ENCODE data around the gene RANGAP1. TPM values are rescaled to one million over a fixed set of nuclear protein-coding genes. Genes with fewer than 3 reads are reported as not detected.

The RANGAP1 gene
- total and polyA plus RNA-seq, 9 donors, result 17.2 to 37.9 (median 32.1) TPM

- no peaks in the 10 kb centered on the region for H3K9me3 ChIP-seq
- WGBS, 3 donors, result 10 to 16% (median 13%) methylated on average over 16 of the region's 16 CpGs
- H3K27me3 ChIP-seq, result no peaks in the 10 kb centered on the region
- peak overlapping the region; percentile 76 to 79 for H3K27ac ChIP-seq
- TF ChIP-seq POLR2A (IDR thresholded peaks at IDR 0.05) (no peak), EP300 (IDR thresholded peaks at IDR 0.05) (no peak), CTCF (IDR thresholded peaks at IDR 0.05) (no peak)
- H3K4me3 ChIP-seq, result no peak overlapping the region
- no peaks in the 10 kb centered on the region for H3K36me3 ChIP-seq
- peak; percentile 80 to 91 (median 84) for DNase-seq
- peaks cover 7% of the 10 kb centered on the region for H3K4me1 ChIP-seq (ENCODE audit: insufficient read depth)
- intact Hi-C loops (cut with DNase I), result no loop called here
These were observed 68.3 kb downstream of the RANGAP1 start for GRCh38 chr22:41217553-41218157.

GRCh38 chr22:41216984-41217383 lies 69.0 kb downstream of the RANGAP1 start:
- peak; percentile 49 to 66 (median 65) for DNase-seq
- TF ChIP-seq CTCF (IDR thresholded peaks at IDR 0.05) (no peak), EP300 (IDR thresholded peaks at IDR 0.05) (no peak), POLR2A (IDR thresholded peaks at IDR 0.05) (no peak)

GRCh38 chr22:41215926-41216325 lies 70.1 kb downstream of the RANGAP1 start:
- Histone ChIP-seq H3K4me3 (no peak overlapping the region), H3K36me3 (no peaks in the 10 kb centered on the region), H3K27me3 (no peaks in the 10 kb centered on the region), H3K27ac (no peak overlapping the region), H3K9me3 (no peaks in the 10 kb centered on the region), H3K4me1 (ENCODE audit: insufficient read depth) (peaks cover 7% of the 10 kb centered on the region)
- intact Hi-C loops (cut with DNase I), result no loop called here
- no peak for DNase-seq
- no peak for TF ChIP-seq POLR2A (IDR thresholded peaks at IDR 0.05)
- TF ChIP-seq CTCF (IDR thresholded peaks at IDR 0.05), result no peak
- 91 to 94% (median 94%) methylated on average over 7 of the region's 7 CpGs for WGBS, 3 donors

More at GRCh38 chr22:41216984-41217383, 69.0 kb downstream of the RANGAP1 start:
- peak overlapping the region; percentile 76 to 79 for H3K27ac ChIP-seq
- intact Hi-C loops (cut with DNase I), result no loop called here
- H3K36me3 ChIP-seq, result no peaks in the 10 kb centered on the region
- no peaks in the 10 kb centered on the region for H3K27me3 ChIP-seq
- H3K4me1 ChIP-seq (ENCODE audit: insufficient read depth), result peaks cover 7% of the 10 kb centered on the region
- WGBS, 3 donors, result 26 to 44% (median 30%) methylated on average over 13 of the region's 13 CpGs
- H3K9me3 ChIP-seq, result no peaks in the 10 kb centered on the region
- no peak overlapping the region for H3K4me3 ChIP-seq

- 98 to 99% (median 98%) methylated on average over 10 of the region's 10 CpGs for WGBS, 3 donors
- H3K36me3 ChIP-seq, result no peaks in the 10 kb centered on the region
These were observed 70.6 kb downstream of the RANGAP1 start for GRCh38 chr22:41215409-41215808.

More at GRCh38 chr22:41215409-41215808, 70.6 kb downstream of the RANGAP1 start:
- no peak overlapping the region for H3K27ac ChIP-seq
- intact Hi-C loops (cut with DNase I), result no loop called here
- H3K27me3 ChIP-seq, result no peaks in the 10 kb centered on the region
- no peak for TF ChIP-seq EP300 (IDR thresholded peaks at IDR 0.05)
- no peak for TF ChIP-seq POLR2A (IDR thresholded peaks at IDR 0.05)
- TF ChIP-seq CTCF (IDR thresholded peaks at IDR 0.05), result no peak
- H3K4me1 ChIP-seq (ENCODE audit: insufficient read depth), result peaks cover 7% of the 10 kb centered on the region
- H3K9me3 ChIP-seq, result no peaks in the 10 kb centered on the region
- DNase-seq, result no peak
- H3K4me3 ChIP-seq, result no peak overlapping the region
